ENCODE data around the gene MICAL2. TPM values are rescaled to one million over a fixed set of nuclear protein-coding genes. Genes with fewer than 3 reads are reported as not detected.

Gene MICAL2
- total RNA-seq, 1 donor from 2014 or later: 367 TPM

DNA sequence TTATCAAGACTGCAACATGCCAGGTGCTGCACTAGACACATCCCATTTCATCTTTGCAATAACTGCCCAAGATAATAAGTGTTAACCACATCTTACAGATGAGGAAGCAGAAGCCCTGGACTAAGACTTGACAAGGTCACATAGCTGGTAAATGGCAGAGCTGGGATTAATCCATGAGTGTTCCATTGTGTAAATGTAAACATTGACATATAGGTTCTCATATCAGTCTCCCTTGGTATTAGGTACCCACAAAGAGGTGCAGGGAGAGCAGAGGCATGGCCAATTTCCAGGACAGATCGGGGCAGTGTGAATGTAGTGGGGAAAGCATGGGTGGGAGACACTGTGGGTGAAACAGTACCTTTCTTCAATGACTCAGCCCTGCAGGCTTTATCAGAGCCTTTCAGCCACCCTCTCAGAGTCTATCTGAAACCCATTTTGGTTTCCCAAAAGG is 17.9 kb downstream of the MICAL2 start:
- no peak for DNase-seq (ENCODE audit: low read depth)
- Histone ChIP-seq H3K36me3 (ENCODE audit: control insufficient read depth, insufficient read depth, low read length) (no peaks in the 10 kb centered on the region), H3K4me3 (ENCODE audit: low read depth, low read length) (no peak overlapping the region), H3K27me3 (ENCODE audit: control insufficient read depth, insufficient read depth, low read length) (no peaks in the 10 kb centered on the region)
- TF ChIP-seq, protein P1, sequence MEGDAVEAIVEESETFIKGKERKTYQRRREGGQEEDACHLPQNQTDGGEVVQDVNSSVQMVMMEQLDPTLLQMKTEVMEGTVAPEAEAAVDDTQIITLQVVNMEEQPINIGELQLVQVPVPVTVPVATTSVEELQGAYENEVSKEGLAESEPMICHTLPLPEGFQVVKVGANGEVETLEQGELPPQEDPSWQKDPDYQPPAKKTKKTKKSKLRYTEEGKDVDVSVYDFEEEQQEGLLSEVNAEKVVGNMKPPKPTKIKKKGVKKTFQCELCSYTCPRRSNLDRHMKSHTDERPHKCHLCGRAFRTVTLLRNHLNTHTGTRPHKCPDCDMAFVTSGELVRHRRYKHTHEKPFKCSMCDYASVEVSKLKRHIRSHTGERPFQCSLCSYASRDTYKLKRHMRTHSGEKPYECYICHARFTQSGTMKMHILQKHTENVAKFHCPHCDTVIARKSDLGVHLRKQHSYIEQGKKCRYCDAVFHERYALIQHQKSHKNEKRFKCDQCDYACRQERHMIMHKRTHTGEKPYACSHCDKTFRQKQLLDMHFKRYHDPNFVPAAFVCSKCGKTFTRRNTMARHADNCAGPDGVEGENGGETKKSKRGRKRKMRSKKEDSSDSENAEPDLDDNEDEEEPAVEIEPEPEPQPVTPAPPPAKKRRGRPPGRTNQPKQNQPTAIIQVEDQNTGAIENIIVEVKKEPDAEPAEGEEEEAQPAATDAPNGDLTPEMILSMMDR (IDR thresholded peaks at IDR 0.05; ENCODE audit: insufficient read depth, low read length, poor library complexity, severe bottlenecking): no peak

DNA sequence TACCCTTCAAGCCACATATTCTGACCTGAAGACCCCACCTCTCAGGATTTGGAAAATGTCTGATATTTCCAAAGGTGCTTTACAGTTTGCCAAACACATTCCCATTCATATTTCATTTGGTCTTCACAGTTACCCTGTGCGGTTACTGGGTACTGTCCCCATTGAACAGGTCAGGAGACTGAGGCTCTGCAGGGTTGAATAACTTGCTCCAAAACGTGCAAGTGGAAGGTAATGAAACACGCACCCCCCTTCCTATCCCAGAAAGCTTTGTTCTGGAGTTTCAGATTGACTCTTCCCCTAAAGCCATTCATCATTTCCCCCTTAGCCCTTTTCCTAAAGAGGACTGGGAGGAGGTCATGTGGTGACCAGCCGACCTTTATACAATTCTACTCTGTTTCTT is 18.8 kb downstream of the MICAL2 start:
- Histone ChIP-seq H3K27me3 (ENCODE audit: control insufficient read depth, insufficient read depth, low read length) (no peaks in the 10 kb centered on the region), H3K36me3 (ENCODE audit: control insufficient read depth, insufficient read depth, low read length) (no peaks in the 10 kb centered on the region)

GRCh38 chr11:12130180-12130980 is 20.0 kb downstream of the MICAL2 start:
- H3K4me3 ChIP-seq (ENCODE audit: low read depth, low read length): no peak overlapping the region
- TF ChIP-seq, protein P1 (IDR thresholded peaks at IDR 0.05; ENCODE audit: insufficient read depth, low read length, poor library complexity, severe bottlenecking): no peak
- no peaks in the 10 kb centered on the region for H3K36me3 ChIP-seq (ENCODE audit: control insufficient read depth, insufficient read depth, low read length)
- DNase-seq (ENCODE audit: low read depth): no peak
- H3K27me3 ChIP-seq (ENCODE audit: control insufficient read depth, insufficient read depth, low read length): no peaks in the 10 kb centered on the region

More for the DNA sequence above, 18.8 kb downstream of the MICAL2 start:
- TF ChIP-seq, protein P1 (IDR thresholded peaks at IDR 0.05; ENCODE audit: insufficient read depth, low read length, poor library complexity, severe bottlenecking): no peak
- DNase-seq (ENCODE audit: low read depth): no peak
- no peak overlapping the region for H3K4me3 ChIP-seq (ENCODE audit: low read depth, low read length)

- DNase-seq (ENCODE audit: low read depth): no peak
- TF ChIP-seq, protein P1 (IDR thresholded peaks at IDR 0.05; ENCODE audit: insufficient read depth, low read length, poor library complexity, severe bottlenecking): no peak
- H3K36me3 ChIP-seq (ENCODE audit: control insufficient read depth, insufficient read depth, low read length): peaks cover 3% of the 10 kb centered on the region
These were observed 21.8 kb downstream of the MICAL2 start for GRCh38 chr11:12131943-12132789.

GRCh38 chr11:12132790-12133145 is 22.4 kb downstream of the MICAL2 start:
- TF ChIP-seq, protein P1 (IDR thresholded peaks at IDR 0.05; ENCODE audit: insufficient read depth, low read length, poor library complexity, severe bottlenecking): no peak
- Histone ChIP-seq H3K27me3 (ENCODE audit: control insufficient read depth, insufficient read depth, low read length) (no peaks in the 10 kb centered on the region), H3K4me3 (ENCODE audit: low read depth, low read length) (no peak overlapping the region), H3K36me3 (ENCODE audit: control insufficient read depth, insufficient read depth, low read length) (peaks cover 3% of the 10 kb centered on the region)
- DNase-seq (ENCODE audit: low read depth): no peak

More at GRCh38 chr11:12131943-12132789, 21.8 kb downstream of the MICAL2 start:
- Histone ChIP-seq H3K4me3 (ENCODE audit: low read depth, low read length) (no peak overlapping the region), H3K27me3 (ENCODE audit: control insufficient read depth, insufficient read depth, low read length) (no peaks in the 10 kb centered on the region)
